ENCODE data around the gene RINT1.
"Not testable (repeated sequence)": the region's sequence is repeated elsewhere in the genome, so short reads cannot be mapped to it uniquely, and the experiment has no call there.

The RINT1 gene

GRCh38 chr7:105532709-105533460 lies 884 bp downstream of the RINT1 start:
- DNase-seq (ENCODE audit: low spot score) = no peak

GRCh38 chr7:105538339-105538738 lies 6.3 kb downstream of the RINT1 start:
- no peak for DNase-seq (ENCODE audit: low spot score)

- no peak for DNase-seq (ENCODE audit: low spot score)
Measured at GRCh38 chr7:105559926-105560325, 27.9 kb downstream of the RINT1 start.

GRCh38 chr7:105565190-105565589 lies 33.2 kb downstream of the RINT1 start:
- DNase-seq (ENCODE audit: low spot score) = peak; percentile 74

GRCh38 chr7:105567024-105567423 lies 35.0 kb downstream of the RINT1 start:
- peak; percentile 59 for DNase-seq (ENCODE audit: low spot score)

GRCh38 chr7:105567821-105568220 lies 35.8 kb downstream of the RINT1 start:
- peak; percentile 67 for DNase-seq (ENCODE audit: low spot score)

- no peak for DNase-seq (ENCODE audit: low spot score)
Measured at GRCh38 chr7:105571891-105572290, 39.9 kb downstream of the RINT1 start.

- no peak for DNase-seq (ENCODE audit: low spot score)
Measured at GRCh38 chr7:105577251-105577650, 45.2 kb downstream of the RINT1 start.

- DNase-seq (ENCODE audit: low spot score) = no peak
Measured at GRCh38 chr7:105578496-105578895, 46.5 kb downstream of the RINT1 start.

GRCh38 chr7:105580022-105580740 lies 48.2 kb downstream of the RINT1 start:
- no peak for DNase-seq (ENCODE audit: low spot score)

GRCh38 chr7:105581066-105581811 lies 49.2 kb downstream of the RINT1 start, which contains the start of gene EFCAB10:
EFCAB10 (minus strand) TSS chr7:105581493; CDS start chr7:105581463, 30 bp downstream.
- DNase-seq (ENCODE audit: low spot score) = peak; percentile 58

- DNase-seq (ENCODE audit: low spot score) = no peak
Measured at GRCh38 chr7:105583061-105583460, 51.1 kb downstream of the RINT1 start.

GRCh38 chr7:105584165-105584564 lies 52.2 kb downstream of the RINT1 start:
- DNase-seq (ENCODE audit: low spot score) = no peak

- DNase-seq (ENCODE audit: low spot score) = no peak
Measured at GRCh38 chr7:105585850-105586500, 54.0 kb downstream of the RINT1 start.

GRCh38 chr7:105587909-105588635 lies 56.1 kb downstream of the RINT1 start:
- no peak for DNase-seq (ENCODE audit: low spot score)

GRCh38 chr7:105589356-105590077 lies 57.5 kb downstream of the RINT1 start:
- peak; percentile 92 for DNase-seq (ENCODE audit: low spot score)

GRCh38 chr7:105590793-105591192 lies 58.8 kb downstream of the RINT1 start:
- no peak for DNase-seq (ENCODE audit: low spot score)

GRCh38 chr7:105591522-105591921 lies 59.5 kb downstream of the RINT1 start:
- DNase-seq (ENCODE audit: low spot score) = no peak

- DNase-seq (ENCODE audit: low spot score) = peak; percentile 18
Measured at GRCh38 chr7:105594034-105594433, 62.0 kb downstream of the RINT1 start.

GRCh38 chr7:105596866-105597265 lies 64.9 kb downstream of the RINT1 start:
- DNase-seq (ENCODE audit: low spot score) = no peak

- not testable (repeated sequence) for DNase-seq (ENCODE audit: low spot score)
Measured at GRCh38 chr7:105599080-105599479, 67.1 kb downstream of the RINT1 start.

Data from pons (tissue), 1 donor.